Epidermal melanocyte (primary cell): ENCODE results near the gene TMEM130.
"Not testable (repeated sequence)": the region's sequence is repeated elsewhere in the genome, so short reads cannot be mapped to it uniquely, and the experiment has no call there.

ENCODE experiments used
- DNase-seq: peaks from one replicate; pipeline ENCODE4 v3.0.0; 2011; ENCODE audit warnings: low spot score; ENCODE audit not compliant: insufficient read length

The TMEM130 gene

DNA sequence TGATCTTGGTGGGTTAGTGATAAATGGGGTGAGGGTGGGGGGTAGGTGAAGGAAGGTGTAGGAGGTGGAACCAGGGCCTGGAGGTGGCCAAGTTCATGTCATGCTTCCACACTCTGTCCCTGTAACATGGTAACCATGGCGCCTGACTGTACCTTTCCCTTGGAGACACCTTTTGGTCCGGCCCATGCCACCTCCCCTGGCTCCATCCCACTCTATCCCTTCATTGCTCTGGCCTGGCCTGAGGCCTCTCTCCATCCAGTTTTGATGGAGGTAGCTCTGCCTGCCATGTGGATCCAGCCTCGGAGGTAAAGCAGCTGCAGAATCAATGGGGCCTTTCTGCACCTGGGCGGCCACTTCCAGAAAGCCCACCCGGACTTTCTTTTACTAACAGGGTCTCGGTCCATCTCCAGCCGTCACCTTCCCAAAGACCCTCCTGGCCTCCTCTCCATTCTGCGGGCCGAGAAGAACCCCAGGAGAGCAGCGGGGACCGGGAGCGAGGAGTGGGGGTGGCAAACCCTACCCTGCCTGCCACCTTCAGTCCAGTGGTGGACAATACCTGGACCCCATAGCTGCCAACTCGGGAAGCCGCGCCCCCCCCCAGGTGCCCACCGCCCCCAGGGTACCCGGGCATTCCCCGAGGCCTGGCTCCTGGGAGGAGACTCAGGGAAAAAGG is 8.0 kb upstream of the TMEM130 start:
- no peak for DNase-seq

- no peak for DNase-seq
Observed at GRCh38 chr7:98877146-98877545, 7.3 kb upstream of the TMEM130 start.

DNA sequence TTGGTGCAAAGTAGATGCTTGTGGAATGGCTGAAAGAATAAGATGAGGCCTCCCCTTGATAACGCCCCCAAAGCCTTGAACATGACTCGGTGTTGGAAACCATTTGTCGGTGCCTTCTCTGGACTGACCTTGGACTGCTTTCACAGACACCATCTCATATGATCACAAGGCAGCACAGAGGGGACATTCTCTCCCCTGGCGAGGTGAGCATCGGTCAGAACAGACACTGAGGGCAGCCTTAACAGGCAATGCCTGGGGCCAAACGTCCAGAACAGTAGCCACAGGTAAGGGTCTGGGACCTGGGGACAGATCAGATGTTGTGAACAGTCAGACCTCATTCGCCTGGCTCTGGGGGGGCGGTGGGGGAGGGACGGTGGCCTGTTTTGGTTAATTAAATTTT is 5.7 kb upstream of the TMEM130 start:
- DNase-seq, result no peak

DNA sequence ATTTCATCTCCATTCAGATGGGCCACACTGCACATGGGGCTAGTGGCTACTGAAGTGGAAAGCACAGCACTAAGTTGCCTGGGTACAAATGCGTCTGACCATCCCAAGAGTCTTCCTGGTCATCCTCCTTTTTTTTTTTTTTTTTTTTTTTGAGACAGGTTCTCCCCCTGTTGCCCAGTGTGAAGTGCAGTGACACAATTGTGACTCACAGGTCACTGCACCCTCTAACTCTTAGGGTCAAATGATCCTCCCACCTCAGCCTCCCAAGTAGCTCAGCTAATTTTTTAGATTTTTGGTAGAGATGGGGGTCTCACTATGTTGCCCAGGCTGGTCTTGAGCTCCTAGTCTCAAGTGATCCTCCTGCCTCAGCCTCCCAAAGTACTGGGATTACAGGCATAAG is 5.1 kb upstream of the TMEM130 start:
- DNase-seq, result no peak

DNA sequence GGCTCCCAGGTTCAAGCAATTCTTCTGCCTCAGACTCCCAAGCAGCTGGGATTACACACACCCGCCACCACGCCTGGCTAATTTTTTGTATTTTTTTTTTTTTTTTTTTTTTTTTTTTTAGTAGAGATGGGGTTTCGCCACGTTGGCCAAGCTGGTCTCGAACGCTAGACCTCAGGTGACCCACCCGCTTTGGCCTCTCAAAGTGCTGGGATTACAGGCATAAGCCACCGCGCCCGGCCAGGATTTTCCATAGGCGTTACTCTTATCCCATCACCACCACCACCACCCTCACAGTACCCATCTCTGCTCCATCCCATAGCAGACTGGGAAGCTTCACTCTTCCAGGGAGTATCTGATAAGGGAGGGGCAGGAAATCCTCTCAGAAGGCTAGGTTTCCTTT is 3.8 kb upstream of the TMEM130 start:
- not testable (repeated sequence) for DNase-seq

- no peak for DNase-seq
Observed at GRCh38 chr7:98872328-98872924, 2.6 kb upstream of the TMEM130 start.

GRCh38 chr7:98870807-98871491 is 1.1 kb upstream of the TMEM130 start:
- no peak for DNase-seq

DNA sequence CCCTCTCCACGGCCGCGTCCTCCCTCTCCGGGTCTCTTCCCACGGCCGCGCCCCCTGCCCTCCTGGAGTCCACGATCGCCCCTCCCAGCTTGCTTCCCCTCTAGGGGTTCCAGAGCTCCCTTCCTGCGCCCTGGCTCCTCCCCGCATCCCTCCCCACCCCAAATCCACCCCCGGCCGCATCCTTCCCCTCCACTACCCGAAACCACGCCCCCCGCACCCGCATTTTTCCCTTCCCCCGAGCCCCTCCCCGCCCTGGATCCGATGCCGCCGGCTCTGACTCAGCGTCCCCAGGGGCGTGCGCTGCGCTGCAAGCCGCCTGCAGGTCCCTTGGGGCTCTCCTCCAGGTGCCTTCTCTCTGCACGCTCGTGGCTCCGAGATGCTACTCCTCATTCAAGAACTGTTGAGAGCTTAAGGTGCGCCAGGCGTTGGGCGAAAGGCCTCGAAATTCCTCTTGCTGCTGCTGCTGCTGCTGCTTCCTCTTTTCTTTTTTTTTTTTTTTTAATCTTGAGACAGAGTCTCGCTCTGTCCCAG is 372 bp upstream of the TMEM130 start:
- no peak for DNase-seq

GRCh38 chr7:98869027-98869596 is 702 bp downstream of the TMEM130 start:
- no peak for DNase-seq

GRCh38 chr7:98868450-98868849 is 1.4 kb downstream of the TMEM130 start:
- DNase-seq, result no peak

DNA sequence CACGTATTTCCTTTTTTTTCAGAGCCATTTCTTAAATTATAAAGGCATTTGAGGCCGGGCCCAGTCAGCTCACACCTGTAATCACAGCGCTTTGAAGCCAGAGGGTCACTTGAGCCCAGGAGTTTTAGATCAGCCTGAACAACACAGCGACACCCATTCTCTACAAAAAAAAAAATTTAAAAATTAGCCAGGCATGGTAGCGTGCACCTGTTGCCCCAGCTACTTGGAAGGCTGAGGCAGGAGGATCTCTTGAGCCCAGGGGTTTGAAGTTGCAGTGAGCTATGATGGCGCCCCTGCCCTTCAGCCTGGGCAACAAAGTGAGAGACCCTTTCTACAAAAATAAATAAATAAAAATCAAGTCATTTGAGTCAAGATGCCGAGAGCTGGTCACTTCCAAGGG is 3.0 kb downstream of the TMEM130 start:
- no peak for DNase-seq

- DNase-seq, result no peak
Observed at GRCh38 chr7:98866351-98866750, 3.5 kb downstream of the TMEM130 start.

DNA sequence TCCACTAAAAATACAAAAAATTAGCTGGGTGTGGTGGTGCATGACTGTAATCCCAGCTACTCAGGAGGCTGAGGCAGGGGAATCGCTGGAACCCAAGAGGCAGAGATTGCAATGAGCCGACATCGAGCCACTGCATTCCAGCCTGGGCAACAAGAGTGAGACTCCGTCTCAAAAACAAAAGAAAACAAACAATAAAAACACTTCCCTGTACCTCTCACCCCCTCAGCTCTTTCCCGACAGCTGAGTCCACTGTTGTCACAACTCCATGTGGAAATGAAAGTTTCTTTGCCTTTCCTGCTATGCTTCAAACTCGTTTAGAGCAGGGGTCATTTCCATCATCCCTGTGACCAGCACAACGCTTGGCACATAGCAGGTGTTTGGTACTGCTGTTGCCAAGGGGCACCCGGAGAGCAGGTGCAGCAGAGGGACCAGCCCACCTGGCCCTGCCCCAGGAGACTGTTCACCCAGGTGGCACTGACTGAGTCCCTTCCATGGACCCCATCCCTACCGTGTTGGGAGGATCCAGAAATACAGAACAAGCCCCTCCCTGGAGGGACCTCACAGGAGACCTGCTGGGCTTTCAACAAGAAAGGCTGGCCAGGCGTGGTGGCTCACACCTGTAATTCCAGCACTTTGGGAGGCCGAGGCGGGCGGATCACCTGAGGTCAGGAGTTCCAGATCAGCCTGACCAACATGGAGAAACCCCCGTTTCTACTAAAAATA is 4.9 kb downstream of the TMEM130 start:
- no peak for DNase-seq

- no peak for DNase-seq
Observed at GRCh38 chr7:98863601-98864000, 6.2 kb downstream of the TMEM130 start.

- no peak for DNase-seq
Observed at GRCh38 chr7:98862716-98863420, 6.9 kb downstream of the TMEM130 start.

GRCh38 chr7:98862203-98862602 is 7.6 kb downstream of the TMEM130 start:
- DNase-seq, result no peak

- no peak for DNase-seq
Observed at GRCh38 chr7:98860071-98860470, 9.7 kb downstream of the TMEM130 start.

GRCh38 chr7:98855610-98856422 is 14.0 kb downstream of the TMEM130 start:
- no peak for DNase-seq

DNA sequence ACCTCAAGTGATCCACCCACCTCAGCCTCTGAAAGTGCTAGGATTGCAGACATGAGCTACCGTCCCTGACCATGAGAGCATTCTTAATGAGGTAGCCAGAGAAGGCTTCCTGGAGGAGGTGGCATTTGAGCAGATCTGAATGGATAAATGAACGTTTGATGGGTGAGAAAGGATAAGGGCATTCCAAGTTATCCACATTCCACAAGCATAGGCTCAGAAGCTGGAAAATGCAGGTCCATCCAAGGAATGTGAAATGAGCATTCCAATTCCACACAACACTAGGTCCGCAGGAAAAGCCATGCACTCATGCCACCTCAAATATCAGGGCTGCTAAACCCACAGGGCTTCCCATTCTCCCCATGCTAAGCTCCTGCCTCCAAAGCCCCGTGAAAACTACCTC is 17.0 kb downstream of the TMEM130 start:
- DNase-seq, result no peak

GRCh38 chr7:98848918-98849317 is 20.9 kb downstream of the TMEM130 start:
- no peak for DNase-seq
